MCF 10A (cell line): ENCODE measurements around the gene ARHGEF28. TPM values are rescaled to one million over a fixed set of nuclear protein-coding genes. Genes with fewer than 3 reads are reported as not detected.
A peak's percentile ranks its signal among the peaks of the same experiment; 100 is the strongest.

ENCODE experiments used
- BruUV-seq: library from RNA; stranded (reverse); fragments of 400-500 nt; replicated peaks from 2 replicates; lab custom pipeline; 2021; lab: Mats Ljungman, UMichigan
- CTCF ChIA-PET: fragments of 300-600 bp; sonication (Branson Sonifier 250); formaldehyde crosslinking; extraction: SDS; loops from one replicate; lab custom pipeline; 2021; ENCODE audit warnings: antibody characterized with exemption, inconsistent platforms; lab: Yijun Ruan, JAX
- POLR2A ChIA-PET: fragments of 300-600, 350-650 bp; sonication (Branson Sonifier 250); formaldehyde crosslinking; extraction: SDS; loops from one replicate; lab custom pipeline; 2020; ENCODE audit warnings: antibody characterized with exemption, inconsistent platforms; lab: Yijun Ruan, JAX
- DNase-seq: peaks from one replicate; pipeline ENCODE4 v3.0.0-alpha.2; 2018; ENCODE audit not compliant: unreplicated experiment
- H3K27ac Mint-ChIP-seq: one replicate; pipeline ENCODE4 v1.8.0; 2022; ENCODE audit warnings: mild to moderate bottlenecking, low read depth, mixed read lengths; ENCODE audit not compliant: unreplicated experiment
- H3K27me3 Mint-ChIP-seq: one replicate; pipeline ENCODE4 v1.8.0; 2022; ENCODE audit warnings: mixed read lengths; ENCODE audit not compliant: insufficient read depth, unreplicated experiment
- H3K36me3 Mint-ChIP-seq: one replicate; pipeline ENCODE4 v1.8.0; 2022; ENCODE audit warnings: mild to moderate bottlenecking, moderate library complexity, mixed read lengths; ENCODE audit not compliant: insufficient read depth, unreplicated experiment
- H3K4me1 Mint-ChIP-seq: one replicate; pipeline ENCODE4 v1.8.0; 2022; ENCODE audit warnings: mixed read lengths; ENCODE audit not compliant: insufficient read depth, unreplicated experiment
- H3K4me3 Mint-ChIP-seq: one replicate; pipeline ENCODE4 v1.8.0; 2022; ENCODE audit warnings: mild to moderate bottlenecking, moderate library complexity, mixed read lengths; ENCODE audit not compliant: unreplicated experiment
- H3K9me3 Mint-ChIP-seq: one replicate; pipeline ENCODE4 v1.8.0; 2022; ENCODE audit warnings: mixed read lengths; ENCODE audit not compliant: unreplicated experiment
- intact Hi-C: fragments of 100-400 bp; cut with micrococcal nuclease; formaldehyde crosslinking; loops from 2 replicates; pipeline ENCODE4 v1.14.1; 2022
- total RNA-seq: library from RNA; stranded (reverse); gene quantifications from 2 replicates; pipeline ENCODE4 v1.2.3, GENCODE V29; 2022
- TF ChIP-seq, protein P1 (sequence below): fragments of 200-600 bp; IDR thresholded peaks from one replicate; pipeline ENCODE4 v1.8.0; 2022; ENCODE audit warnings: antibody characterized with exemption, mild to moderate bottlenecking; ENCODE audit not compliant: unreplicated experiment

ARHGEF28 gene
- total RNA-seq, 1 experiment from 2014 or later = 34.8 TPM

- ChIA-PET POLR2A (interaction anchor here (0.7 to 3.0 kb wide), 5 partner anchors 10 to 458 kb away, joined by 3 to 61 read pairs (median 4); partner anchors contain the start of genes ANKRA2 and UTP15), CTCF (interaction anchor here (0.5 to 0.6 kb wide), 3 partner anchors 11 to 971 kb away, joined by 3 to 4 read pairs (median 4); no protein-coding TSS in a partner anchor)
- Mint-ChIP-seq H3K27me3 (no peaks in the 10 kb centered on the region), H3K9me3 (no peaks in the 10 kb centered on the region), H3K4me3 (no peak overlapping the region), H3K4me1 (peaks cover 7% of the 10 kb centered on the region), H3K36me3 (no peaks in the 10 kb centered on the region), H3K27ac (no peak overlapping the region)
- TF ChIP-seq, protein P1, sequence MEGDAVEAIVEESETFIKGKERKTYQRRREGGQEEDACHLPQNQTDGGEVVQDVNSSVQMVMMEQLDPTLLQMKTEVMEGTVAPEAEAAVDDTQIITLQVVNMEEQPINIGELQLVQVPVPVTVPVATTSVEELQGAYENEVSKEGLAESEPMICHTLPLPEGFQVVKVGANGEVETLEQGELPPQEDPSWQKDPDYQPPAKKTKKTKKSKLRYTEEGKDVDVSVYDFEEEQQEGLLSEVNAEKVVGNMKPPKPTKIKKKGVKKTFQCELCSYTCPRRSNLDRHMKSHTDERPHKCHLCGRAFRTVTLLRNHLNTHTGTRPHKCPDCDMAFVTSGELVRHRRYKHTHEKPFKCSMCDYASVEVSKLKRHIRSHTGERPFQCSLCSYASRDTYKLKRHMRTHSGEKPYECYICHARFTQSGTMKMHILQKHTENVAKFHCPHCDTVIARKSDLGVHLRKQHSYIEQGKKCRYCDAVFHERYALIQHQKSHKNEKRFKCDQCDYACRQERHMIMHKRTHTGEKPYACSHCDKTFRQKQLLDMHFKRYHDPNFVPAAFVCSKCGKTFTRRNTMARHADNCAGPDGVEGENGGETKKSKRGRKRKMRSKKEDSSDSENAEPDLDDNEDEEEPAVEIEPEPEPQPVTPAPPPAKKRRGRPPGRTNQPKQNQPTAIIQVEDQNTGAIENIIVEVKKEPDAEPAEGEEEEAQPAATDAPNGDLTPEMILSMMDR = no peak
- intact Hi-C loops = no loop called here
- BruUV-seq = no TSS peak
- DNase-seq = no peak
These were observed 197.5 kb downstream of the ARHGEF28 start for GRCh38 chr5:73823508-73823925.

- intact Hi-C loops = no loop called here
- Mint-ChIP-seq H3K4me1 (peaks cover 11% of the 10 kb centered on the region), H3K9me3 (no peaks in the 10 kb centered on the region), H3K27ac (no peak overlapping the region), H3K36me3 (peaks cover 4% of the 10 kb centered on the region), H3K27me3 (no peaks in the 10 kb centered on the region), H3K4me3 (no peak overlapping the region)
- TF ChIP-seq, protein P1 = no peak
- BruUV-seq = no TSS peak
- ChIA-PET CTCF (no interaction called here), POLR2A (no interaction called here)
- no peak for DNase-seq
These were observed 199.2 kb downstream of the ARHGEF28 start for GRCh38 chr5:73825199-73825598.

- Mint-ChIP-seq H3K4me3 (no peak overlapping the region), H3K9me3 (no peaks in the 10 kb centered on the region), H3K4me1 (peaks cover 8% of the 10 kb centered on the region), H3K27me3 (no peaks in the 10 kb centered on the region), H3K27ac (no peak overlapping the region), H3K36me3 (peaks cover 4% of the 10 kb centered on the region)
- ChIA-PET CTCF (interaction anchor here (1.5 kb wide), 1 partner anchor 32 kb away, joined by 4 read pairs; no protein-coding TSS in a partner anchor), POLR2A (interaction anchor here (1.0 to 2.7 kb wide), 4 partner anchors 8 to 26 kb away, joined by 3 to 107 read pairs (median 12); no protein-coding TSS in a partner anchor)
- intact Hi-C loops = loop anchor here (2.0 kb wide), 1 partner anchor 23 kb away; no protein-coding TSS in a partner anchor
- BruUV-seq = no TSS peak
- TF ChIP-seq, protein P1 = no peak
- no peak for DNase-seq
These were observed 199.7 kb downstream of the ARHGEF28 start for GRCh38 chr5:73825736-73826135.

GRCh38 chr5:73826301-73827105 is 200.5 kb downstream of the ARHGEF28 start:
- intact Hi-C loops = loop anchor here (2.0 kb wide), 1 partner anchor 22 kb away; no protein-coding TSS in a partner anchor
- Mint-ChIP-seq H3K27ac (no peak overlapping the region), H3K9me3 (no peaks in the 10 kb centered on the region), H3K27me3 (no peaks in the 10 kb centered on the region), H3K36me3 (peaks cover 4% of the 10 kb centered on the region), H3K4me1 (peaks cover 7% of the 10 kb centered on the region), H3K4me3 (no peak overlapping the region)
- BruUV-seq = no TSS peak
- TF ChIP-seq, protein P1 = no peak
- DNase-seq = peak; percentile 98
- ChIA-PET POLR2A (interaction anchor here (0.7 to 2.7 kb wide), 11 partner anchors 9 to 40 kb away, joined by 3 to 107 read pairs (median 4); no protein-coding TSS in a partner anchor), CTCF (interaction anchor here (0.6 to 1.5 kb wide), 5 partner anchors 13 to 548 kb away, joined by 3 to 4 read pairs (median 3); no protein-coding TSS in a partner anchor)
